Transverse colon (tissue), 3 donors: ENCODE data around the gene CDK14.

Source experiments
- CTCF ChIP-seq, 5 experiments: fragments of 200-600 bp in 3 of 5; fragments of 450-650 bp in 2 of 5; sonication (generic) in 3 of 5; IDR thresholded peaks; 1 replicate in 2 of 5; 2 replicates in 3 of 5; pipeline ENCODE4 v1.5.1; 2016 to 2017; ENCODE audit warnings: antibody characterized with exemption in 5 of 5, inconsistent platforms in 3 of 5, mild to moderate bottlenecking in 2 of 5, moderate library complexity in 1 of 5
- POLR2A ChIP-seq: fragments of 450-650 bp; IDR thresholded peaks from one replicate; pipeline ENCODE4 v1.6.1; 2016; ENCODE audit warnings: antibody characterized with exemption, mild to moderate bottlenecking, moderate library complexity

GRCh38 chr7:91045606-91046005 is 449.5 kb downstream of the CDK14 start:
- no peak for TF ChIP-seq CTCF (IDR thresholded peaks at IDR 0.05)
- TF ChIP-seq POLR2A, result no peak
